ENCODE data around the gene DCBLD1. TPM values are rescaled to one million over a fixed set of nuclear protein-coding genes. Genes with fewer than 3 reads are reported as not detected.
A peak's percentile ranks its signal among the peaks of the same experiment; 100 is the strongest.

Gene DCBLD1
- total and polyA plus RNA-seq, 2 donors (not counting 1 experiment from before 2014, with no cell fraction given): 35.2 to 44.4 TPM

DNA sequence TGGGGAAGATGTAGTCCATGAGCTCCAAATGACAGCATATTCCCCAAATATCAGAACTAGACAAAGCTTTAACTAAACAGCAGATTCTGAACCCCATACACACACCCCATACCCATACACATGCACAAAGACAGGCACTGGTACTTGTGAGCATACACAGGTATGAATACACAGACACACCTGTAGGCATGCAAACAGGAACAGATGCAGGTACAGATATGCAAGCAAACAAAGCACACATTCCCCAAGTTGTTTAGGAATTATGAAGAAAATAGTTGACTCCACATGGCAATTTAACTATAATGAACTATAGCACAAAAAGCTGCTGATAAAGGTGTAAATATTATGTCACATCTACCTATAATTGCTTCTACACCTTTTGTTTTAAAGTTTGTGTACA, 103.2 kb downstream of the DCBLD1 start:
- Histone ChIP-seq H3K79me2 (ENCODE audit: control insufficient read depth, insufficient read depth, low read length) (peaks cover 11% of the 10 kb centered on the region), H3K4me3 (replicated peaks in 1 of 4; ENCODE audit: control extremely low read depth in 1 of 4, insufficient read depth in 1 of 4, low read depth in 3 of 4, low read length in 4 of 4) (no peak overlapping the region), H2AFZ (ENCODE audit: low read length) (no peak overlapping the region), H3K9ac (ENCODE audit: insufficient read depth, low read length) (no peak overlapping the region), H4K20me1 (ENCODE audit: control insufficient read depth, extremely low read depth, insufficient read depth, low read length) (no peaks in the 10 kb centered on the region), H3K9me3 (ENCODE audit: control insufficient read depth, insufficient read depth, low read depth, low read length) (no peaks in the 10 kb centered on the region), H3K36me3 (ENCODE audit: control insufficient read depth, insufficient read depth, low read length) (no peaks in the 10 kb centered on the region), H3K4me2 (ENCODE audit: extremely low read depth, insufficient read depth, low read length) (no peak overlapping the region), H3K4me1 (ENCODE audit: control insufficient read depth, extremely low read depth, insufficient read depth, low read length) (no peaks in the 10 kb centered on the region), H3K27ac (ENCODE audit: insufficient read depth, low read length) (no peak overlapping the region), H3K27me3 (ENCODE audit: control insufficient read depth, insufficient read depth, low read length) (no peaks in the 10 kb centered on the region)
- DNase-seq (ENCODE audit: low read depth in 2 of 2): no peak
- TF ChIP-seq, protein P1, sequence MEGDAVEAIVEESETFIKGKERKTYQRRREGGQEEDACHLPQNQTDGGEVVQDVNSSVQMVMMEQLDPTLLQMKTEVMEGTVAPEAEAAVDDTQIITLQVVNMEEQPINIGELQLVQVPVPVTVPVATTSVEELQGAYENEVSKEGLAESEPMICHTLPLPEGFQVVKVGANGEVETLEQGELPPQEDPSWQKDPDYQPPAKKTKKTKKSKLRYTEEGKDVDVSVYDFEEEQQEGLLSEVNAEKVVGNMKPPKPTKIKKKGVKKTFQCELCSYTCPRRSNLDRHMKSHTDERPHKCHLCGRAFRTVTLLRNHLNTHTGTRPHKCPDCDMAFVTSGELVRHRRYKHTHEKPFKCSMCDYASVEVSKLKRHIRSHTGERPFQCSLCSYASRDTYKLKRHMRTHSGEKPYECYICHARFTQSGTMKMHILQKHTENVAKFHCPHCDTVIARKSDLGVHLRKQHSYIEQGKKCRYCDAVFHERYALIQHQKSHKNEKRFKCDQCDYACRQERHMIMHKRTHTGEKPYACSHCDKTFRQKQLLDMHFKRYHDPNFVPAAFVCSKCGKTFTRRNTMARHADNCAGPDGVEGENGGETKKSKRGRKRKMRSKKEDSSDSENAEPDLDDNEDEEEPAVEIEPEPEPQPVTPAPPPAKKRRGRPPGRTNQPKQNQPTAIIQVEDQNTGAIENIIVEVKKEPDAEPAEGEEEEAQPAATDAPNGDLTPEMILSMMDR (conservative IDR thresholded peaks at IDR 0.05 in 1 of 2, IDR thresholded peaks at IDR 0.05 in 1 of 2; ENCODE audit: low read depth in 1 of 2, low read length in 2 of 2): no peak
- no peak for TF ChIP-seq EZH2 (IDR thresholded peaks at IDR 0.05; ENCODE audit: low read length, missing control alignments)

DNA sequence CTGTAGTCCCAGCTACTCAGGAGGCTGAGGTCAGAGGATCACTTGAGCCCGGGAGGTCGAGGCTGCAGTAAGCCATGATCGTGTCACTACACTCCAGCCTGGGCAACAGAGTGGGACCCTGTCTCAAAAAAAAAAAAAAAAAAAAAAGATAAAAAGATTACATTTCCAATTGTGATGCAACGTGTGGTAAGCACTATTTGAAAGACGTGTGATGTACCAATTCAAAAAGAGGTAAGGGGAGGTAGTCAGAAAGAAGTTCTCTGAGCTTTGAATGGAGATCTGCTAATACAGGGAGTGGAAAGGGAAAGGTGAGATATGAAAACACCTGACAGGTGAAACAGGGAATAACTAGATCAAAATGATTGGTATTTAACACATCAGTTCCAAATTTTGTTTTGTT, 108.0 kb downstream of the DCBLD1 start:
- Histone ChIP-seq H2AFZ (ENCODE audit: low read length) (no peak overlapping the region), H3K36me3 (ENCODE audit: control insufficient read depth, insufficient read depth, low read length) (no peaks in the 10 kb centered on the region), H3K9ac (ENCODE audit: insufficient read depth, low read length) (no peak overlapping the region), H3K9me3 (ENCODE audit: control insufficient read depth, insufficient read depth, low read depth, low read length) (no peaks in the 10 kb centered on the region), H4K20me1 (ENCODE audit: control insufficient read depth, extremely low read depth, insufficient read depth, low read length) (no peaks in the 10 kb centered on the region), H3K27ac (ENCODE audit: insufficient read depth, low read length) (no peak overlapping the region), H3K4me2 (ENCODE audit: extremely low read depth, insufficient read depth, low read length) (no peak overlapping the region), H3K27me3 (ENCODE audit: control insufficient read depth, insufficient read depth, low read length) (no peaks in the 10 kb centered on the region), H3K79me2 (ENCODE audit: control insufficient read depth, insufficient read depth, low read length) (peaks cover 23% of the 10 kb centered on the region), H3K4me3 (replicated peaks in 1 of 4; ENCODE audit: control extremely low read depth in 1 of 4, insufficient read depth in 1 of 4, low read depth in 3 of 4, low read length in 4 of 4) (no peak overlapping the region), H3K4me1 (ENCODE audit: control insufficient read depth, extremely low read depth, insufficient read depth, low read length) (no peaks in the 10 kb centered on the region)
- no peak for TF ChIP-seq EZH2 (IDR thresholded peaks at IDR 0.05; ENCODE audit: low read length, missing control alignments)
- TF ChIP-seq, protein P1 (conservative IDR thresholded peaks at IDR 0.05 in 1 of 2, IDR thresholded peaks at IDR 0.05 in 1 of 2; ENCODE audit: low read depth in 1 of 2, low read length in 2 of 2): no peak
- no peak for DNase-seq (ENCODE audit: low read depth in 2 of 2)

DNA sequence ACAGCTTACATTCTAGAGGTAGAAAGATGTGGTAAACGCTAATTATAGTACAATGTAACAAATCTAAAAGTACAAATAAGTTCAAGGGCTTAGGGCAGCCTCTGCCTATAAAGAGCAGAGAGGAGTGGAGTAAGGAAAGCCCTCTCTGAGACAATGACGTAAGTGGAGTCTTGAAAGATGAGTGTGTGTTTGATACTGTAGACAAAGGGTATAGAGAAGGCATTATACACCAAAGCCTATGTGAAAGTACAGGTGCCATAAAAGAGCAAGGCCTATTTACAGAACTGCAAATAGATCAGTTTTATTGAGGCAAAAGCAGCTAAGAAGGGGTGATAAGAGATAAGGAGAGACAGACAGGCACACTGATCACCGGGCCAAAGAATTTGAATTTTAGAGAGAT, 108.9 kb downstream of the DCBLD1 start:
- no peaks in the 10 kb centered on the region for H3K9me3 ChIP-seq (ENCODE audit: control insufficient read depth, insufficient read depth, low read depth, low read length)
- H3K4me3 ChIP-seq (replicated peaks in 1 of 4; ENCODE audit: control extremely low read depth in 1 of 4, insufficient read depth in 1 of 4, low read depth in 3 of 4, low read length in 4 of 4): no peak overlapping the region
- no peaks in the 10 kb centered on the region for H3K27me3 ChIP-seq (ENCODE audit: control insufficient read depth, insufficient read depth, low read length)
- H2AFZ ChIP-seq (ENCODE audit: low read length): no peak overlapping the region
- TF ChIP-seq, protein P1 (conservative IDR thresholded peaks at IDR 0.05 in 1 of 2, IDR thresholded peaks at IDR 0.05 in 1 of 2; ENCODE audit: low read depth in 1 of 2, low read length in 2 of 2): no peak
- TF ChIP-seq EZH2 (IDR thresholded peaks at IDR 0.05; ENCODE audit: low read length, missing control alignments): no peak
- H3K79me2 ChIP-seq (ENCODE audit: control insufficient read depth, insufficient read depth, low read length): peaks cover 22% of the 10 kb centered on the region
- no peaks in the 10 kb centered on the region for H4K20me1 ChIP-seq (ENCODE audit: control insufficient read depth, extremely low read depth, insufficient read depth, low read length)
- peak in 1 of 2 donors; percentile 66 for DNase-seq (ENCODE audit: low read depth in 2 of 2)
- H3K4me1 ChIP-seq (ENCODE audit: control insufficient read depth, extremely low read depth, insufficient read depth, low read length): no peaks in the 10 kb centered on the region
- H3K4me2 ChIP-seq (ENCODE audit: extremely low read depth, insufficient read depth, low read length): no peak overlapping the region
- no peak overlapping the region for H3K9ac ChIP-seq (ENCODE audit: insufficient read depth, low read length)
- no peak overlapping the region for H3K27ac ChIP-seq (ENCODE audit: insufficient read depth, low read length)
- no peaks in the 10 kb centered on the region for H3K36me3 ChIP-seq (ENCODE audit: control insufficient read depth, insufficient read depth, low read length)
